Choroid plexus epithelial cell (primary cell): ENCODE measurements around the gene AMFR.

Experiments
- DNase-seq: peaks from one replicate; pipeline ENCODE4 v3.0.0-alpha.2; 2010; ENCODE audit warnings: low read depth
- H3K4me3 ChIP-seq: 2 replicates; pipeline ENCODE4 v1.5.1; 2011; ENCODE audit warnings: low read depth, mild to moderate bottlenecking, control low read depth, low read length, moderate library complexity
- CTCF ChIP-seq: conservative IDR thresholded peaks from 2 replicates; pipeline ENCODE4 v1.5.1; 2011; ENCODE audit warnings: low read depth, mild to moderate bottlenecking, control low read depth, inconsistent platforms, low read length, moderate library complexity

Gene AMFR

DNA sequence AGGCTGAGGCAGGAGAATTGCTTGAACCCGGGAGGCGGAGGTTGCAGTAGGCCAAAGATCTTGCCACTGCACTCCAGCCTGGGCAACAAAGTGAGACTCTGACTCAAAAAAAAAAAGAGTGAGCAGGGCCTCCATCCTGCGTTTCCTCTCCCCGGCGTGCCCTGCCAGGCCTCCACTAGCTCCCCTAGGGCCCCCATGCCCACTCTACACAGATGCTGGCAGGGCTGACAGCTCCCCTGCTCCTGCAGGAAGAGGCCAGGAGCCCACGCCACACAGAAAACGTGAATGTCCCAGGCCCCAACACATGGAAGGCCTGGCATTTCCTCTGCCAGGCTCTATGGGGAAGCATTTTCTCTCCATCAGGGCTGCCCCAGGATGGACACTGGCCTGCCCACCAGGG is 109.4 kb downstream of the AMFR start:
- H3K4me3 ChIP-seq = no peak overlapping the region
- no peak for TF ChIP-seq CTCF
- DNase-seq = no peak

DNA sequence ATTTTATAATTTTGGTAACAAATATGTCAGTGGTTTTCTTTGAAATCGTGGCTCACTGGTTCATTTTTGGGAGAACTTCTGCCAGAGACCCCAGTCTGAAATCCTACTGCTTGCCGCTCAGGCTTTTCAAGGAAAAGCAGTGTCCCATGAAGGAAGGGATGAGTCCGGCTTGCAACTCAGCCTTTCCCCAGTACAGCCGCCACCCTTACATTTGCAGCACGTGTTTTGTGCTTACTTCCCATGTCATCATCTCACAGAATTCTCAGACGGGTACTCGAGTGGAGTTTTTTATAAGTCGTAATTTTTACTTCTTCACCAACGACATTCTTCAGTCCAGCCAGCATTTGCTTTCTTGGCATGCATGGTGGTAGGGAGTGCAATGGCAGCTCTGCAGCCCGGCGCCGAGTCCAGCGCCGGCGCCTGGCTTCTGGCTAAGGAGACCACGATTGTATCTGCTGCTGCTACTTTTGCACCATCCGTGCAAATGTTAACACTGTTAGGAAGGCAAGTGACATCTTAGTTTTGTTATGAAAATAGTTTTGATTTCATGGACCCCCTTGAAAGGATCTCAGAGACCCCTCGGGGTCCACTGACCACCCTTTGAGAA is 111.0 kb downstream of the AMFR start:
- no peak for TF ChIP-seq CTCF
- DNase-seq = no peak

DNA sequence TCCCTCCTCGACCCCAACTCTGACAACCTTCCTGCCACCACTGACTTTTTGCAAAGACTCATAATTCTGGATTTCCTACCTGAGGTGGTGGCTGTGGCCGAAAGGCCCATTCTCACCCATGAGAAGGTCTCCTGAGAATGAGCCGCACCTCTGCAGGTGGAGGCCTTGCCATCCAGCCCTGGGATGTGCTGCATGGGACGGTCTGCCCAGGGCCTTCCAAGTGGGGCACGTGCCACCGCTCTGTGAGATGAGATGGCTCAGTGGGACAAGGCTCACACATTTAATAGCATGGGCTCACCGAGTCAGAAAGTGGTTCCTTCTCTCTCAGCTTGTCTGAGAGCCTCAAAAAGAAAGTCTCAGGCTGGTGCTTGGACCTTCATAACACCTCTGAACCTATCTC is 112.8 kb downstream of the AMFR start:
- H3K4me3 ChIP-seq = no peak overlapping the region
- TF ChIP-seq CTCF = no peak
- DNase-seq = no peak

More for the DNA sequence above, 111.0 kb downstream of the AMFR start:
- no peak overlapping the region for H3K4me3 ChIP-seq

DNA sequence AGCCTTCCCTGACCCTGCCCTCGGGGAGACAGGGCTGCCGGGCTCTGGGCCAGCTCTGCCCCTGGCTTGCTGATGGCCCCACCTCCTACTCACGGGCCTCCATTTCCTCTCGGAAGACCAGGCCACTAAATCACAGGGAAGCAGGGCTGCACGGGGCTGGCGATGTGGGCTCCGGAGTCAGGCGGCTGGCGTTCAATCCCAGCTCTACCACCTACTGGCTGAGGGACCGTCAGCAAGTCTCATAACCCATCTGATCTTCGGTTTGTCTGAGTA is 113.4 kb downstream of the AMFR start:
- TF ChIP-seq CTCF = no peak
- H3K4me3 ChIP-seq = no peak overlapping the region
- DNase-seq = no peak
